Upper lobe of right lung (tissue), 1 donor: ENCODE data around the gene USP54. TPM values are rescaled to one million over a fixed set of nuclear protein-coding genes. Genes with fewer than 3 reads are reported as not detected.
"Not testable (repeated sequence)": the region's sequence is repeated elsewhere in the genome, so short reads cannot be mapped to it uniquely, and the experiment has no call there.

Experiments used
- ATAC-seq: fragments of 200-7000 bp; cut with Tn5 transposase; one replicate; pipeline ENCODE4 v1.9.1; 2020; ENCODE audit warnings: mild to moderate bottlenecking, moderate library complexity
- DNase-seq: peaks from one replicate; pipeline ENCODE4 v3.0.0-alpha.2; 2020
- H3K27ac ChIP-seq: fragments of 200-600 bp; one replicate; pipeline ENCODE4 v1.8.0; 2022
- H3K27me3 ChIP-seq: fragments of 200-600 bp; one replicate; pipeline ENCODE4 v1.8.0; 2022; ENCODE audit warnings: mild to moderate bottlenecking
- H3K36me3 ChIP-seq: fragments of 200-600 bp; one replicate; pipeline ENCODE4 v1.8.0; 2022
- H3K4me1 ChIP-seq: fragments of 200-600 bp; one replicate; pipeline ENCODE4 v1.8.0; 2022
- H3K4me3 ChIP-seq: fragments of 200-600 bp; one replicate; pipeline ENCODE4 v1.8.0; 2022; ENCODE audit warnings: mild to moderate bottlenecking
- H3K9me3 ChIP-seq: fragments of 200-600 bp; one replicate; pipeline ENCODE4 v1.8.0; 2022
- CTCF ChIP-seq: fragments of 200-600 bp; IDR thresholded peaks from one replicate; pipeline ENCODE4 v1.8.0; 2022; ENCODE audit warnings: antibody characterized with exemption
- intact Hi-C: fragments of 100-400 bp; cut with DNase I; formaldehyde crosslinking; loops from one replicate; pipeline ENCODE4 v1.11.0; 2022
- total RNA-seq: library from RNA; stranded (reverse); fragmentation: NEBNext Ultra II Directional; extraction: Animal tissue kit (Norgen Biotek cat#: 25700); gene quantifications from one replicate; pipeline ENCODE4 v1.2.1, GENCODE V29; 2021
- donor health status: DM: no; HTN: yes; CAD: no; lungs with severe emphysema.

Gene USP54
- total RNA-seq, 1 donor from 2014 or later, result 114 TPM

- DNase-seq, result no peak
- H3K27ac ChIP-seq, result peak overlapping the region; percentile 82
- peak overlapping the region; percentile 52 for H3K4me3 ChIP-seq
- no peaks in the 10 kb centered on the region for H3K36me3 ChIP-seq
- peaks cover 13% of the 10 kb centered on the region for H3K4me1 ChIP-seq
- no peaks in the 10 kb centered on the region for H3K27me3 ChIP-seq
- no peak for TF ChIP-seq CTCF
- H3K9me3 ChIP-seq, result no peaks in the 10 kb centered on the region
- ATAC-seq, result no peak
- intact Hi-C loops, result no loop called here
Observed at GRCh38 chr10:73576890-73577591, 14.1 kb downstream of the USP54 start.

GRCh38 chr10:73576178-73576889 lies 14.8 kb downstream of the USP54 start:
- Histone ChIP-seq H3K9me3 (no peaks in the 10 kb centered on the region), H3K4me1 (peaks cover 13% of the 10 kb centered on the region), H3K36me3 (no peaks in the 10 kb centered on the region), H3K27me3 (no peaks in the 10 kb centered on the region), H3K4me3 (peak overlapping the region; percentile 52), H3K27ac (peak overlapping the region; percentile 82)
- peak; percentile 62 for ATAC-seq
- TF ChIP-seq CTCF, result no peak
- intact Hi-C loops, result no loop called here
- no peak for DNase-seq

GRCh38 chr10:73567025-73567424 lies 24.1 kb downstream of the USP54 start:
- peaks cover 27% of the 10 kb centered on the region for H3K36me3 ChIP-seq
- H3K4me1 ChIP-seq, ATAC-seq, H3K27ac ChIP-seq, DNase-seq, intact Hi-C loops, H3K9me3 ChIP-seq, H3K4me3 ChIP-seq, H3K27me3 ChIP-seq: not testable (repeated sequence)

- H3K4me1 ChIP-seq, result no peaks in the 10 kb centered on the region
- no peak for TF ChIP-seq CTCF
- intact Hi-C loops, result no loop called here
- no peaks in the 10 kb centered on the region for H3K9me3 ChIP-seq
- no peaks in the 10 kb centered on the region for H3K27me3 ChIP-seq
- H3K36me3 ChIP-seq, result peaks cover 8% of the 10 kb centered on the region
- no peak overlapping the region for H3K27ac ChIP-seq
- DNase-seq, result no peak
- H3K4me3 ChIP-seq, result no peak overlapping the region
- no peak for ATAC-seq
Observed at GRCh38 chr10:73561192-73561591, 29.9 kb downstream of the USP54 start.

GRCh38 chr10:73559590-73559989 lies 31.6 kb downstream of the USP54 start:
- no peaks in the 10 kb centered on the region for H3K27me3 ChIP-seq
- ATAC-seq (no peak), DNase-seq (no peak)
- no peaks in the 10 kb centered on the region for H3K4me1 ChIP-seq
- intact Hi-C loops, result no loop called here
- TF ChIP-seq CTCF, result no peak
- no peaks in the 10 kb centered on the region for H3K9me3 ChIP-seq
- no peak overlapping the region for H3K4me3 ChIP-seq
- no peak overlapping the region for H3K27ac ChIP-seq
- no peaks in the 10 kb centered on the region for H3K36me3 ChIP-seq

- DNase-seq (no peak), ATAC-seq (no peak)
- TF ChIP-seq CTCF, result no peak
- Histone ChIP-seq H3K9me3 (no peaks in the 10 kb centered on the region), H3K27me3 (no peaks in the 10 kb centered on the region), H3K27ac (no peak overlapping the region), H3K4me3 (no peak overlapping the region), H3K4me1 (peaks cover 6% of the 10 kb centered on the region), H3K36me3 (no peaks in the 10 kb centered on the region)
- intact Hi-C loops, result no loop called here
Observed at GRCh38 chr10:73556855-73557254, 34.3 kb downstream of the USP54 start.
